ENCODE data around the gene TRAPPC2L. TPM values are rescaled to one million over a fixed set of nuclear protein-coding genes. Genes with fewer than 3 reads are reported as not detected.

TRAPPC2L gene
- total and polyA plus RNA-seq, 2 donors (not counting 1 experiment from before 2014, with no cell fraction given) = 33.5 to 65.1 TPM

Other genes starting within 250 kb of the TRAPPC2L start
- gene IL17C, start 218.6 kb upstream of the TRAPPC2L start, total RNA-seq = 1.4 and 1.5 TPM in 2 replicates
- gene IL17C, start 218.6 kb upstream of the TRAPPC2L start, polyA plus RNA-seq = 1.3 and 3.5 TPM in 2 replicates
- gene CYBA, start 206.1 kb upstream of the TRAPPC2L start, total RNA-seq = 698 and 701 TPM in 2 replicates
- gene CYBA, start 206.1 kb upstream of the TRAPPC2L start, polyA plus RNA-seq = 1,091 and 1,336 TPM in 2 replicates
- 84.5 and 95.4 TPM in 2 replicates for gene MVD, start 194.0 kb upstream of the TRAPPC2L start, total RNA-seq
- gene MVD, start 194.0 kb upstream of the TRAPPC2L start, polyA plus RNA-seq = 40.9 and 49.4 TPM in 2 replicates
- 8.2 and 8.8 TPM in 2 replicates for gene SNAI3, start 170.6 kb upstream of the TRAPPC2L start, total RNA-seq
- gene SNAI3, start 170.6 kb upstream of the TRAPPC2L start, polyA plus RNA-seq = 3.7 and 6.5 TPM in 2 replicates
- 64.1 and 75.8 TPM in 2 replicates for gene RNF166, start 150.7 kb upstream of the TRAPPC2L start, total RNA-seq
- gene RNF166, start 150.7 kb upstream of the TRAPPC2L start, polyA plus RNA-seq = 65.0 and 94.1 TPM in 2 replicates
- 18.4 and 19.3 TPM in 2 replicates for gene CTU2, start 150.6 kb upstream of the TRAPPC2L start, total RNA-seq
- gene CTU2, start 150.6 kb upstream of the TRAPPC2L start, polyA plus RNA-seq = 17.3 and 23.7 TPM in 2 replicates
- 108 and 118 TPM in 2 replicates for gene PIEZO1, start 71.9 kb upstream of the TRAPPC2L start, total RNA-seq
- 331 and 354 TPM in 2 replicates for gene PIEZO1, start 71.9 kb upstream of the TRAPPC2L start, polyA plus RNA-seq
- 0.27 and 1.3 TPM in 2 replicates for gene CDT1, start 53.3 kb upstream of the TRAPPC2L start, total RNA-seq
- gene CDT1, start 53.3 kb upstream of the TRAPPC2L start, polyA plus RNA-seq = 0.36 and 0.48 TPM in 2 replicates
- gene APRT, start 45.2 kb upstream of the TRAPPC2L start, total RNA-seq = 111 and 124 TPM in 2 replicates
- 121 and 161 TPM in 2 replicates for gene APRT, start 45.2 kb upstream of the TRAPPC2L start, polyA plus RNA-seq
- gene GALNS, start 180 bp upstream of the TRAPPC2L start, total RNA-seq = 68.4 and 81.3 TPM in 2 replicates
- 45.5 and 62.1 TPM in 2 replicates for gene GALNS, start 180 bp upstream of the TRAPPC2L start, polyA plus RNA-seq
- gene PABPN1L, start 9.5 kb downstream of the TRAPPC2L start, total RNA-seq = 0.68 and 0.84 TPM in 2 replicates
- 0.21 and 0.84 TPM in 2 replicates for gene PABPN1L, start 9.5 kb downstream of the TRAPPC2L start, polyA plus RNA-seq
- 58.3 and 58.5 TPM in 2 replicates for gene CBFA2T3, start 120.1 kb downstream of the TRAPPC2L start, total RNA-seq
- gene CBFA2T3, start 120.1 kb downstream of the TRAPPC2L start, polyA plus RNA-seq = 40.8 and 44.8 TPM in 2 replicates
- 113 and 115 TPM in 2 replicates for gene ACSF3, start 236.7 kb downstream of the TRAPPC2L start, total RNA-seq
- gene ACSF3, start 236.7 kb downstream of the TRAPPC2L start, polyA plus RNA-seq = 41.8 and 45.2 TPM in 2 replicates